Stimulated activated CD4-positive, alpha-beta T cell treated with anti-CD3 and anti-CD28 coated beads, Interleukin-1b, Interleukin-23, amount 100 ng/mL, for 24 hours (primary cell): ENCODE results near the gene MALT1.
"Not testable (repeated sequence)": the region's sequence is repeated elsewhere in the genome, so short reads cannot be mapped to it uniquely, and the experiment has no call there.

Experiments
- DNase-seq, 4 experiments: peaks; one replicate each; pipeline ENCODE4 v3.0.0-alpha.2; 2020; ENCODE audit warnings: low read depth in 4 of 4, low spot score in 1 of 4

MALT1 gene

DNA sequence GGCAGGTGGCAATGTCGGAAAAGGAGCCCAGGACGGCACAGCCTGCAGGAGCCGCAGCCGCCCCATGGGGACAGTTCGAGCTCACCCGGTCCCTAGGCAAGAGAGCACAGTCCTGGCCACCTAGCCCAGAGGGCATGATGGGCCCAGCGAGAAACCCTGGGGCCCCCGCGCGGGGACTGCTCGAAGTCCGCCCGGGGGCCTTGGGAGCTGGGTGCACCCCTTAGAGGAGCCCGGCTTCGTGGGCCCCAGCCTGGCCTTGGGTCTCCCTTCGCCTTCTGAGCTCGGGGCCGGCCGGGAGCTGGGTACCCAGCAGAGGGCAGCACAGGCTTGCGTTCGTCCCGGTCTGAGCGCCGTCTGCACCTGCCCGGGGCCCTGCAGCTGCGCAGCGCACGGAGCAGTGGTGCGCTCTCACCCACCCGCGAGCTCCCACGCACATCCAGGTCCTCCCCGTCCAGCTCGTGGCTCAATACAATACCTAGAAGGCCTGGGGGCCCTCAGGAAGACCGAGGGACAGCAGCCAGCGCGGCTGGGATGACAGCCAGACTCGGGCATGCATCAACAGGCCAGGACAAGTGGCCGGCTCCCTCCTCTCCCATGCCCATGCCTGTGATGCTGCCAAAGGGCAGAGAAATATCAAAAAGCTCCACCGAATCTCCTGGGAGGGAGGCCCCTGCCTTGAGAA, 97.2 kb downstream of the MALT1 start:
- DNase-seq: peak; percentile 19 to 64 (median 56)

DNA sequence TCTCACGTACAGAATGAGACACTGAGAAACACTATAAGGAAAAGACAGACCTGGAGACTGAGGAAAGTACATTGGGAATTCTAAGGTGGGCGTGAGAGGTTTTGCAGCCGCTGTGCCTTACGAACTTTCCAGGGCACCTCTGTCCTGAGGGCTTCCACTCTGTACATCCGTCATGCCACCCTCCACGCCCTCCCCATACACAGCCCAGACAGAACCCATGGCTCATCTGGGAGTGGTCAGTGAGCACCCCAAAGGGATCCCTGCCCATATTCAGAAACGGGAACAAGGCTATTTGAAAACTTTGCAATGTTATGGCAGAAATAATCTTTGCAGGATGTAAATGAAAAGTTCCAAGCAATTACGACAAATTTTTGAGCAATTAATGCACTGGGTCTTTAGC, 98.1 kb downstream of the MALT1 start:
- no peak for DNase-seq

DNA sequence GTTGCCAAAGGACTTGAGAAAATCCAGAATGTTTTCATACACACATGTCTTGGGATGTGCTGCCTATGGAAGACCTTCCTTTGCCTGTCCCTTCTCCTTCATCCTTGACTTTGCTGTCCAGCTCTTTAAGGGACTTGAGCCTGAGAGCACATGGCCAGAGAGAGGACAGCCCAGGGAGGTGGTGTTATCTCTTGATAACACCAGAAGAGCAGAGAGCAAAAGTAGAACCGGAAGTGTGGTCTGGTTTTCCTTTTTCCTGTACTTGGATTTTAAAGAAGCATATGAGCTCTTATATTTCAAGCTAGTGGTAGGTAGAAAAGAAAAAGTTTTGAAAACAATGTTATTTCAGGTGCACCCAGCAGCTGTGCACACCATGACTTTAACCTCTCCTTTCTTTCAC, 99.3 kb downstream of the MALT1 start:
- DNase-seq: no peak

DNA sequence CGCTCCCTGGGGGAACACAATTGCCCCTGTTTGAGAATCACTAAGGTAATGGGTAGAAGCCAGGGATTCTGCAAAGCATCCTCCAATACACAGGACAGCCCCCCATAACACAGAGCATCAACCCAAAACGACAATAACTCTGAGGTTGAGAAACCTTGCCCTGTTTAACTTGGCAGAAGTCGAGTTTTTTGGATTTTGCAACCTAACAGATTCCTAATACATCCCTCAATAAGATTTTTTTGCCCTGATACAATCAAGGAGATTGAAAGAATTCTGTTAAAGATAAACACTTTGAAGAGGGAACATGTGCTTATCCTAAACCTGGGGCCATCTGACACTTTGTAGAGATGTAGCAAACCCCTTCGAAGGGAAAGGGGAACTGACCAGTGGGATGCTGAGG, 100.9 kb downstream of the MALT1 start:
- no peak for DNase-seq

DNA sequence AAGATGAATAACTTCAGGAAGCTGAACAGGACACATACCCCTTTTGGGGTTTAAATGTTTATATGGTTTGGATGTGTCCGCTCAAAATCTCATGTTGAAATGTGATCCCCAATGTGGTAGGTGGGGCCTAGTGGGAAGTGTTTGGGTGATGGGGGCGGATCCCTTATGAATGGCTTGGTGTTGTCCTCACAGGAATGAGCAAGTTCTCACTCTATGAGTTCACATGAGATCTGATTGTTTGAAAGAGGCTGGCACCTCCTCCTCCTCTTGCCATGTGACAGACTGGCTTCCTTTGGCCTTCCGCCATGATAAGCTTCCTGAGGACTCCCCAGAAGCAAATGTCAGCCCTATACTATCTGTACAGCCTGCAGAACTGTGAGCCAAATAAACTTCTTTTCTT, 104.8 kb downstream of the MALT1 start:
- DNase-seq: no peak

DNA sequence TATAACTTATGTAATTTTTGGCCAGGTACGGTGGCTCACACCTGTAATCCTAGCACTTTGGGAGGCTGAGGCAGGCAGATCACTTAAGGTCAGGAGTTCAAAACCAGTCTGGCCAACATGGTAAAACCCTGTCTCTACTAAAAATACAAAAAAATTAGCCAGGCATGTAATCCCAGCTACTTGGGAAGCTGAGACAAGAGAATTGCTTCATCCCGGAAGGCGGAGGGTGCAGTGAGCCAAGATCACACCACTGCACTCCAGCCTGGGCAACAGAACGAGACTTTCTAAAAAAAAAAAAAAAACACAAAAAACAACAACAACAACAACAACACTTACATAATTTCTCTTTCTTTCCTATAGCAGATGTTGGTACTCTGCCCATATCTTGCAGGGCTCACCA, 105.3 kb downstream of the MALT1 start:
- not testable (repeated sequence) for DNase-seq

DNA sequence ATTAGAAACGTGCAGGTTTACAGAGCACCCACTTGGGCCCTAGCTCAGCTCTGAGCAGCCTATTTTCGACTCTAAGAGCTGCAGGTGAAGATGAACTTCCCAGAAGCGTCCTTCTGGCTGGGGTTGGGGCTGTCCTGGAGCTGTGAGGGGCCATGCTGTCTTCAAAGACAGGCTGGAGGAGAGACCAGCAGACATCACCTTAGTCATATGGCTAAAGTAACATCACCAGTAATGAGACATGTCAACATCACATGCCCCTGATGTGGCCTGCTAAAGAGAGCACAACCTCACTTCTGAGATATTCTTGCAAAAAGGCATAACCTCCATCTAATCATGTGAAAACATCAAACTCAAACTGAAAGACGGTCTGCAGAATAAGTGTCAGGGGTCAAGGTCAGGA, 106.2 kb downstream of the MALT1 start:
- no peak for DNase-seq

DNA sequence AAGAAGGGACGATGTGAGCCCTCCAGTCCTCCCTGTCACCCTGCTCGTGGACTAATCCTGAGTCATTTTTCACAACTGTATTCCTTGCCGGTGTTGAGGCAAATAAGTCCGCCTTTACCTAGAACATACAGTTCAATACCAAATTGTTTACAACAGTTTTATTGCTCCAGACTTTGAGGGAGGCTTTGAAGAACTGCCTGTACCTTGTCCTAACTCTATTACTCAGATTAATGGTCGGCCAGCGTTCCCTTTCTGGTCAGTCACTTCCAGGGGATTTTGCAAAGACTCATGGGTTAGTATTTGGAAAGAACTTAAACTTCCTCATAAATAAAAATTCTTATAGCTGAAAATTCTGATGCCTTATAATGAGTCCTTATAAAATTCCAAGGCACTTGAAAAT, 108.3 kb downstream of the MALT1 start:
- no peak for DNase-seq

DNA sequence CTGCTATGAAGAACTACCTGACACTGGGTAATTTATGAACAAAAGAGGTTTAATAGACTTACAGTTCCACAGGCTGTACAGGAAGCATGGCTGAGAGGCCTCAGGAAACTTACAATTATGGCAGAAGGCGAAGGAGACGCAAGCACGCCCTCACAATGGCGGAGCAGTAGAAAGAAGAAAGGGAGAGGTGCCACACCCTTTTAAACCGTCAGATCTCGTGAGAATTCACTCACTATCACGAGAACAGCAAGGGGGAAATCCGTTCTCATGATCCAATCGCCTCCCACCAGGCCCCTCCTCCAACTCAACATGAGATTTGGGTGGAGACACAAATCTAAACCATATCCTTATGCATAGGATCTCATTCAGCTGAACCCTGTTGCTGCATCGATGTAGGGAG, 108.8 kb downstream of the MALT1 start:
- DNase-seq: no peak

DNA sequence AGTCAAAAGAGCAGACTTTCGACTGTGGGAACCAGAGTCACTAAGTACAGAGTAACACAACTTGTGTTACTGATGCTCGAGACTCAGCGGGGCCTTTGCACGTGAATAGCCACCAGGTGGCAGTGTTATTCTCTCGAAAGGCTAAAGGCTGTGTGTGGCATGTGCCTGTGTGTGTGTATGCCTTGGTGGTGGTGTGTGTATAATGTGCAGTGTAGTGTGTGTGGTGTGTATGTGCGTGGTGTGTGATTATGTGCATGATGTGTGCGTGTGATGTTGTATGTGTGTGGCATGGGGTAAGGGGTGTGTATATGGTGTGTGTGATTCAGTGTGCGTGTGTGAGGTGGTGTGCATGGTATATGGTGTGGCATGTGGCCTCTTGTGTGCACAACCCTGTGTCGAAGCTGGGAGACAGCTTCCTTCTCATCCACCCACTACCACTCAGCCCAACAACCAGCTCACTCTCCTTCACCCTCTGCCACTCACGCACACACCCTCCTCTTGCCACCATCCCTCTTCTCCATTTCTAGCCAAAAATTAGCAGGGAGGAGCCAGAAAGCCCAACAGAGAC, 110.4 kb downstream of the MALT1 start:
- DNase-seq: peak; percentile 41 to 59 (median 46)

DNA sequence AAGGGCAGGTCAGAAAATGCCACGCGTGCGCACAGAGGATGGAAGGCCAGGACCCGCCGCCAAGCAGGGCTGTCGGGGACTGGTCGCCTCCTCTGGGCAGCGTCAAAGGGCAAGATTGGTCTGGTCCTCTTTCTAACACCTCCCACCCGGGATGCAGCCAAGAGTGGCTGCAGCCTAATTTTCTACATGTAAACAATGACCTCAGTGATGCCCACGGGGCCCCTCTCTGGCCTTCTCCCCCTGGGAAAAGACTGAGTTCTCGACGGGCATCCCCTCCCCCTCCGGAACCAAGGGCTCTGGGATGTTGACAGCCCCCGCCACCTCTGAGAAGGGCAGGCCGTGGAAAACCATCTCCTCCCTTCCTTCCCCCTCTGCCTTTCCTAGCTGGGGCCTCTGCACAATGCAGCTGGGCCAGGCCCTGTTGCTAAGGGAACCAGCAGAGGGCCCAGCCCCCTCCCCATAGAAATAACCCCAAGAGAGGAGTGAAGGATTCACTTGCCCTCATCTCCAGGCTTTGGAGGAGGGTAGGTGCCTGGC, 113.4 kb downstream of the MALT1 start:
- no peak for DNase-seq

DNA sequence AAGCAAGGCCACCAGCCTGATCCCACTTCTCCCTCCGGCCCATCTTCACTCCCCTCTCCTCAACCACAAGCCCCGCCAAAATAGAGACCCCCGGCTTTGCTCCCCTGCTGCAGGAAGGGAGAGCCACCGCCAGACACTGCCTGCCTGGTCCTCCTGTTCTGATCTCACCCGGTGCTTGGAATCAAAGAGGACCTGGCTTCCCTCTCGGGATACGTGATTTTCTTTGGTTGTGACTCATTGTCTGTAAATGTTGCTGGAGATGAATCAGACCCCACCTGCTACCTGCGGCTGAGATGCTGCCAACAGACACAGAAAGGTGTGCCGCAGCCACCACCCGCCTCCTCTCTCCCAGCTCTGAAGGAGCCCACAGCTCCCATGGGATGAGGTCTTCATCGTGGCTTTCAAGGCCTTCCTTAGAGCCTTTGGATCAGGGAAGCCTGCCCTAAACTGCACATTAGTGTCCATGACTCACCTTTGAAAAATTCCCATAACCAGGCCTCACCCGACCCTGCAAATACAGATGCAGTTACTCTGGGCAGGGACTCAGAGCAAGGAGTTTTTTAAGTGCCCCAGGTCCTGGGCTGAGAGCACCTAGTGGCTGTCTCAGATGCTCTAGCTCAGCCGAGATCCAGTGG, 114.0 kb downstream of the MALT1 start:
- no peak for DNase-seq

DNA sequence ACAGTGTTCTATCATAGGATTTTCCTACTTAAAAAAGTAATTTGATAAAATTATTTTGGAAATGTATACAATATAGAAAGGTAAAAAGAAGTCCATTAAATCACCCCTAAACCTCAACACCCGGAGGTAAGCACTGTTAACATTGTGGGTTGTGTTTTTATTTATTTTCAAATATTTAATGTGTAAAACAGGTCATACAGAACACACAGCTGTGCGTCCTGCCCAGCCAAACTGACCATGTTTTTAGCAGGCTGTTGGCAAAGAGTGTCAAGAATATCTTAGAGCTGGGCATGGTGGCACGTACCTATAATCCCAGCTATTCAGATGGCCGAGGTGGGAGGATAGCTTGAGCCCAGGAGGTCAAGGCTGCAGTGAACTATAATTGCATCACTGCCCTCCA, 114.6 kb downstream of the MALT1 start:
- no peak for DNase-seq

DNA sequence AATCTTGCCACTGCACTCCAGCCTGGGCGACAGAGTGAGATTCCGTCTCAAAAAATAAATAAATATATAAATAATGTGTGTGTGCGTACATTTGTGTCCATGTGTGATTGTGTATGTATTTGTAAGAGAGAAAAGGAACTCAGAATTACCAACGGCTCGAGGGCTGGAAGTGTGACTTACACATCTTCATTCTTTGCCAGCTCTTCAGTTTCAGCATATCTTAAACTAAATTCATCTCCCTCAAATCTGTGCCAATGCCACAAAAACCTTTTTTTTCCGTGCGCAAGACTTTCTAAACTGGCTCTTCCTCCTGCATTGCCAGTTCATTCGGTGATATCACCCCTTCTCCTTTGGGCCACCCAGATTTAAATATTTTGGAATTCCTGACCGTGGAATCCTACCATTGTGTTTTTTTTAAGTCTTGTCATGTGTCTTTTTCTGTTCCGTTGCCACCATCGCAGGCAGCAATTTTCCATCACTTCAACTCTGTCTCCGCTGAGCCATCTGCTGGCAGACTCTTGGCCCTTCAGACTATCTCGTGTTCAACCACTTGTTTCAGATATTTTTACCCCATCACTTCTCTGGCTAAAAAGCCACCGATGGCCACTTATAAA, 116.4 kb downstream of the MALT1 start:
- DNase-seq: no peak

DNA sequence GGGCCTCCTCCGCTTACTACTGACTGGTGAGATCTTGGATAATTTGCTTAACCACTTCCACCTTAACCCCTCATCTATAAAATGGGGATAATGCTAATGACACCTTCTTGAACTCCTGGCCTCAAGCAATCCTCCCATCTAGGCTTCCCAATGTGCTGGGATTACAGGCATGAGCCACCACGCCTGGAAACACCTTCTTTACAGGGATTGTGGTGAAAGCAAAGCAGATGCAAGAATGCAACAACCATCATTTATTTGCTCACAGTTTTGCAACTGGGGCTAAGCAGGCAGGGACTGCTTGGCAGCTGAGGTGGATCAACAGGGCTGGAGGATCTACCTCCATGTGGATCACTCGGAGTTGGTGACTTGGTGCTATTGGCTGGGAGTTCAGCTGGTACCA, 117.2 kb downstream of the MALT1 start:
- no peak for DNase-seq

DNA sequence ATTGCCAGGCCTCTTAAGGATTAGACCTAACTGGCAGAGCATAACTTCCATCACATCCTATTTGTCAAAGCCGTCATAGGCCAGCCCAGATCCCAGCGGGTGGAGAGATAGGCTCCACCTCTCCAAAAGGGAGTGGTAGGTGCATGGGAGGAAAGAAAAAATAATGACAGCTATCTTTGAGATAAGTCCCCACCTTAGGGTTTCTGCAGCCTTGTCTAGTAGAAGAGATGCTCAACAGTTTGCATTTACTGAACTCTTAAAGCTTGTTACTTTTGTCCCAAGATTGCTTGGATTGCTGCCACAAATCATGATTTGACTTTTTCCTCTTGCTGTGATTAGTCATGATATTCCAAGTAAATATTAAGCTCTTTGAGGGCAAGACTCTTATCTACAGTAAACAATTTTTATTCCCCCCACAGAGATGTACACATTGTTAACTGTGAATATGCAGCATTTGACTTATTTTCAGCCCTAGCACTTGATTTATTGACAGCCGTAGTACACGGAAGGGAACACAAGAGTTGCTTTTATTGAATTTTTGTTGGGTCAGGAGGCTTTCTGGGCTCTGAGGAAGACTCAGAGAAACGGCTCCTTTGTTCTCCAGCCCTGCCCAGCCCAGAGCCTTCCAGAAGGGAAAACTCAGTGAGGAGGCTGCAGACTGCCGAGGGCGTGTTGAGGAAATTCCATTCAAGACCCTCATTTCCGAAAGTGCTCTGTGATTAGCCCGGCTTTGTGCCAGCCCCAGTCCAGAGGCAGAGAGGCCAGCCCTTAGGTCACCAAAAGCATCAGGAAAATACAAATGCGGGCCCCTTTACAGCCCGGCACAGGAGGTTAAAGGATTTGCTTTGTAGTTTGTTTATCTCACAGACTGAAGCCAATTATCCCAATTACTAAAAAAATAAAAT, 118.0 kb downstream of the MALT1 start:
- DNase-seq: no peak

DNA sequence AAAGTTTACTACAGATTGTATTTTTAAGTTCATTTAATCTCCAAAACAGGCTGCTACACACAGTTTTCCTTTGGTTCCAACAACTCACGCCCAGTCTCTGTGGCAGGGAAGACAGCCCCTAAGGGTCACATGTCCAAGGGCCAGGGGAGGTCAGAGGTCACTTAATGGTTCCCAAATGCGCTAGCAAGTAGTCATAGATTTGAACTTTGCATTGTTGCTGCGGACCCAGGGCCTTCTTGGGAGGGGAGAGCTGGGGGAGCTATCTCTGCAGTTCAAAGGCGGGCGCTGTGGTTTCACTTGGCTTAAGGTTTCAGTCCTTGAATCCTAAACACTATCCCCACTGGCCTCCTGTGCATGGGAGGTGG, 118.6 kb downstream of the MALT1 start:
- no peak for DNase-seq

DNA sequence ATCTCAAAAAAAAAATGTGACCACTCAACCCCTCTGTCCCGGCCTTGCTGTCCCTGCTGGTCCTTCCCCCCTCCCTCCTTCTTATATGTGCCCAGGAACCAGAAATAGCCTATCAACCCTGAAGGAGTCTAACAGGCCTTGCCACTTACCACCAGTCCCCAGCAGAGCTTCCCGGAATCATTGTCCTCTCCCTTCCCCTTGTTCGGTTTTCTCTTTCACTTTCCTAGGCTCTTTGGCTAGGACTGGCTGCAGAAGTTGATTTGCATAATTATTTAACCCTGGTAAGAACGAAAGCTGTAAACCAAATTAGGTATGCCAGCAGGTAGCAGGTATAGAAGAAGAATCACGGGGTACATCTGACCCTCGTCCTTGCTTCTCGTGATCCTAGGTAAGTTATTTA, 120.8 kb downstream of the MALT1 start:
- DNase-seq: no peak

DNA sequence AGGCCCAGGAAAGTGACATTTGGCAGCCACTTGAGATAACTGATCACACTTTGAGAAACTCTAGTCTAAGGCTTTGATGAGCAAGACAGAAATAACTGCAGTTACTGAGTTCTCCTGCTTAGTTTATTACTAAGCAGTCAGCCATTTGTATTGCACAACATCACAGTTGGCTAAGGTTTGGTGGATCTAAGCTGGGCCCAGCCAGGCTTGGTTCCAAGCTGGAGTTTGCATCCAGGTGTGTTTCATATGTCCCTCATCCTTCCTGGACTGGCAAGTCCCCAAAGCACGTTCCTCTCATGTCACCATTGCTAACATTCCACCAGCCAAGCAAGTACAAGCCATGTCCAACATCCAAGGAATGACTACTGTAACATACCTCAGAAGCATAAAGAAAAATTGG, 122.1 kb downstream of the MALT1 start:
- no peak for DNase-seq

DNA sequence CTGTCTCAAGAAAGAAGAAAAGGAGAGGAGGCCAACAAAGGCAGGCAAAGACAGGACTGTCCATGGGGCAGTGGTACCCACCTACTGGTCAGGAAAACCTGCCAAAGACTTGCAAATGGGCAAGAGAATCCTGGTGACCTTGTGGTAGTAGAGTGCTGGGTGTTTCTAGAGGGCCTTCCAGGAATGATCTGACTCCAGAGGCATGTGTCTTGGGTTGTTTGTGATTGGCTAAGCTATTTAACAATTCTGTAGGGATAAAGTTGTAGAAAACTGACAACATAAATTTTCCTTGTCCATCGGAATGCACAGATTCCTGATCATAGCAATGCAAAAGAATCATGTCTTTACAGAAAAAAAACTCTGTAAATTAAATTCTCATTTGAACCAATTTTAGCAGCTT, 125.0 kb downstream of the MALT1 start:
- DNase-seq: no peak

DNA sequence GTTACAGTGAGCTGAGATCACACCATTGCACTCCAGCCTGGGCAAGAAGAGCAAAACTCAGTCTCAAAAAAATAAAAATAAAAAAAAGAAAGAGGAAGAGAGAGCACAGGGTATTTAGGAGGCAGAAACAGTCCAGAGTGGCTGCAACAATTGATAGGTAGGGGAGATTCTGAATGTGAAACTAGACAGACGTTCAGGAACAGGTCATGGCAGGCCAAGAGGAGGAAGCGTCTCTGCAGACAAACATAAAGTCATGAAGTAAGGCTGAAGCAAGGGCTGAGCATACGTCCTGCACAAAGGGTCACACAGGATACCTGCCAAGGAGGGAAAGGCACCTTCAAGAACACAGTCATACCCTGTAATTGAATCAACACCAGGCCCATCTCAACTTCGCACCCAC, 129.3 kb downstream of the MALT1 start:
- no peak for DNase-seq
